K562 (cell line): ENCODE data around the gene KIF26B.

Experiments
- CBX3 ChIP-seq, 2 experiments: IDR thresholded peaks; 1 replicate in 1 of 2; 2 replicates in 1 of 2; pipeline ENCODE4 v1.6.1; 2012; ENCODE audit warnings: inconsistent platforms in 2 of 2, low read length in 2 of 2, borderline replicate concordance in 1 of 2, control low read depth in 1 of 2
- HDAC2 ChIP-seq: fragments of 450-650 bp; IDR thresholded peaks from 2 replicates; pipeline ENCODE4 v1.6.1; 2016; ENCODE audit warnings: mild to moderate bottlenecking
- ZNF175 ChIP-seq: fragments of 200-800 bp; sonication (Bioruptor generic); IDR thresholded peaks from 2 replicates; pipeline ENCODE4 v1.6.1; 2016; ENCODE audit warnings: low read depth, mild to moderate bottlenecking, missing genetic modification characterization, missing compliant biosample characterization
- TF ChIP-seq, protein P1 (sequence below): sonication (generic); formaldehyde crosslinking; IDR thresholded peaks from 2 replicates; pipeline ENCODE4 v1.9.0; 2022; ENCODE audit warnings: mild to moderate bottlenecking, missing genetic modification reagents

DNA sequence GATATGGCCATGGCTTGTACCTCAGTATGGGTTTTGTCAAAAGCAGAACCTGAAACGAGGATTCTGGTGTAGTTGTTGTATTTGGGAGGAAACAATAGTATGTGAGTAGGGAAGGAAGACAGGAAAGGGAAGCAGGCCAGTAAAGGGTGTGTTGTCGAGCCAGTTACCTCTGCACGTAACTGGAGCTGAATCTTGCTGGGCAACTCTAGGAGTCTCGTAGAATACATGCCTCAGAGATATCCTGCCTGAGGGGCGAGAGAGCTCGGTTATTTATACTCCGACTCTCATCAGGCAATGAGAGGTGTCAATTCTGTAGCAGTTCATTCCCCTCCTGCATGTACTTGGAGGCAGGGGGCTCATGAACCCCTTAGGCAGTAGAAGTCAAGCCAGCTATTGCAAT lies 45.9 kb upstream of the KIF26B start:
- TF ChIP-seq CBX3 (IDR thresholded peaks at IDR 0.05; ENCODE audit: borderline replicate concordance in 1 of 2, low read length in 2 of 2): no peak
- TF ChIP-seq HDAC2: no peak
- TF ChIP-seq ZNF175 (CRISPR knock-in tag): no peak
- TF ChIP-seq, protein P1, sequence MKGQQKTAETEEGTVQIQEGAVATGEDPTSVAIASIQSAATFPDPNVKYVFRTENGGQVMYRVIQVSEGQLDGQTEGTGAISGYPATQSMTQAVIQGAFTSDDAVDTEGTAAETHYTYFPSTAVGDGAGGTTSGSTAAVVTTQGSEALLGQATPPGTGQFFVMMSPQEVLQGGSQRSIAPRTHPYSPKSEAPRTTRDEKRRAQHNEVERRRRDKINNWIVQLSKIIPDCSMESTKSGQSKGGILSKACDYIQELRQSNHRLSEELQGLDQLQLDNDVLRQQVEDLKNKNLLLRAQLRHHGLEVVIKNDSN: no peak
